H1 (cell line): Measurements from ENCODE around the gene EYA2.

Experiments used
- POLR2AphosphoS5 ChIP-seq: IDR thresholded peaks from 2 replicates; pipeline ENCODE4 v1.6.1; 2011; ENCODE audit warnings: low read depth, low read length
- TF ChIP-seq, protein P1 (sequence below), 3 experiments: IDR thresholded peaks; 1 replicate in 2 of 3; 2 replicates in 1 of 3; pipeline versions ENCODE4 v1.5.1 to v1.6.1; 2011; ENCODE audit warnings: low read length in 3 of 3, mild to moderate bottlenecking in 3 of 3, inconsistent platforms in 2 of 3, low read depth in 1 of 3, moderate library complexity in 1 of 3; ENCODE audit not compliant: insufficient read depth in 1 of 3; ENCODE audit errors: control extremely low read depth in 1 of 3

DNA sequence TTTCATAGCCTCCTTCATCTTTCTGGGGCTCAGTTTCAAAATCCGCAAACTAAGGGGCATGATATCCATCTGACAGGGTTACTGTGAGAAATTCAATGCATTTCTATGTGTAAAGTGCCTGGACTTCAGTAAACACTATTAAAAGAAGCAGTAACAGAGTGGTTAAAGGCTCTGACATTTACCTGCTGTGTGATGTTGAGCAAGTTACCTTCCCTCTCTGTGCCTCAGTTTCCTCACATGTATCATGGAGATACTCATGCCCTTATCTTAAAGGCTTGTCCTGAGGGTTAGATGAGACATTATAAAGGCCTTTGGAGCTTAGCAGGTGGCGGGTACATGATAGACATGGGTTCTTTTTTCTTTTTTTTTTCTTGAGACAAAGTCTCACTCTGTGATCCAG is 46.8 kb downstream of the EYA2 start:
- TF ChIP-seq, protein P1, sequence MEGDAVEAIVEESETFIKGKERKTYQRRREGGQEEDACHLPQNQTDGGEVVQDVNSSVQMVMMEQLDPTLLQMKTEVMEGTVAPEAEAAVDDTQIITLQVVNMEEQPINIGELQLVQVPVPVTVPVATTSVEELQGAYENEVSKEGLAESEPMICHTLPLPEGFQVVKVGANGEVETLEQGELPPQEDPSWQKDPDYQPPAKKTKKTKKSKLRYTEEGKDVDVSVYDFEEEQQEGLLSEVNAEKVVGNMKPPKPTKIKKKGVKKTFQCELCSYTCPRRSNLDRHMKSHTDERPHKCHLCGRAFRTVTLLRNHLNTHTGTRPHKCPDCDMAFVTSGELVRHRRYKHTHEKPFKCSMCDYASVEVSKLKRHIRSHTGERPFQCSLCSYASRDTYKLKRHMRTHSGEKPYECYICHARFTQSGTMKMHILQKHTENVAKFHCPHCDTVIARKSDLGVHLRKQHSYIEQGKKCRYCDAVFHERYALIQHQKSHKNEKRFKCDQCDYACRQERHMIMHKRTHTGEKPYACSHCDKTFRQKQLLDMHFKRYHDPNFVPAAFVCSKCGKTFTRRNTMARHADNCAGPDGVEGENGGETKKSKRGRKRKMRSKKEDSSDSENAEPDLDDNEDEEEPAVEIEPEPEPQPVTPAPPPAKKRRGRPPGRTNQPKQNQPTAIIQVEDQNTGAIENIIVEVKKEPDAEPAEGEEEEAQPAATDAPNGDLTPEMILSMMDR (IDR thresholded peaks at IDR 0.05; ENCODE audit: control extremely low read depth in 1 of 3, insufficient read depth in 1 of 3, low read depth in 1 of 3, low read length in 3 of 3), result no peak
- TF ChIP-seq POLR2AphosphoS5, result no peak
